GM04503 (cell line): Measurements from ENCODE around the gene DMKN.
A peak's percentile ranks its signal among the peaks of the same experiment; 100 is the strongest.

Experiments used
- DNase-seq: peaks from one replicate; pipeline ENCODE4 v3.0.0-alpha.2; 2012; ENCODE audit warnings: low read depth

DMKN gene

GRCh38 chr19:35549174-35549788 is 35.8 kb upstream of the DMKN start:
- DNase-seq: no peak

- DNase-seq: no peak
Measured at GRCh38 chr19:35546532-35546931, 33.1 kb upstream of the DMKN start.

GRCh38 chr19:35545855-35546381 is 32.5 kb upstream of the DMKN start:
- no peak for DNase-seq

GRCh38 chr19:35545001-35545854 is 31.8 kb upstream of the DMKN start, which contains the start of gene TMEM147:
Gene TMEM147 (plus strand): TSS chr19:35545626. CDS start chr19:35545740, 114 bp downstream.
- DNase-seq: peak; percentile 38

- no peak for DNase-seq
Measured at GRCh38 chr19:35544110-35544802, 30.8 kb upstream of the DMKN start.

GRCh38 chr19:35543280-35544109 is 30.0 kb upstream of the DMKN start:
- DNase-seq: no peak

GRCh38 chr19:35542209-35542608 is 28.8 kb upstream of the DMKN start:
- no peak for DNase-seq

GRCh38 chr19:35540356-35540927 is 27.0 kb upstream of the DMKN start:
- DNase-seq: no peak

GRCh38 chr19:35539850-35540249 is 26.4 kb upstream of the DMKN start:
- DNase-seq: no peak

- no peak for DNase-seq
Measured at GRCh38 chr19:35539314-35539713, 25.9 kb upstream of the DMKN start.

- no peak for DNase-seq
Measured at GRCh38 chr19:35534803-35535480, 21.5 kb upstream of the DMKN start.

- DNase-seq: no peak
Measured at GRCh38 chr19:35533822-35534392, 20.5 kb upstream of the DMKN start.

- no peak for DNase-seq
Measured at GRCh38 chr19:35533201-35533821, 19.9 kb upstream of the DMKN start, which contains the start of gene GAPDHS. Gene GAPDHS (plus strand): TSS chr19:35533456. CDS start chr19:35533528, 72 bp downstream.

GRCh38 chr19:35531291-35531690 is 17.8 kb upstream of the DMKN start:
- no peak for DNase-seq

GRCh38 chr19:35529241-35530218 is 16.1 kb upstream of the DMKN start:
- DNase-seq: no peak

- DNase-seq: peak; percentile 75
Measured at GRCh38 chr19:35528218-35529038, 15.0 kb upstream of the DMKN start, which contains the start of gene SBSN. Gene SBSN (minus strand): TSS chr19:35528311. CDS start chr19:35528281, 30 bp downstream.

- DNase-seq: no peak
Measured at GRCh38 chr19:35525873-35526272, 12.4 kb upstream of the DMKN start.
